Spleen (tissue), 11 donors: ENCODE measurements around the gene NPBWR2. TPM values are rescaled to one million over a fixed set of nuclear protein-coding genes. Genes with fewer than 3 reads are reported as not detected.
"Not testable (repeated sequence)": the region's sequence is repeated elsewhere in the genome, so short reads cannot be mapped to it uniquely, and the experiment has no call there.

ENCODE experiments used
- DNase-seq: peaks from one replicate; pipeline ENCODE4 v3.0.0-alpha.2; 2020
- H3K27ac ChIP-seq, 8 donors: fragments of 200-600 bp; sonication (generic) in 7 of 8; 1 replicate in 4 of 8; 2 replicates in 4 of 8; pipeline versions ENCODE4 v1.5.0 to v1.8.0; 2016 to 2021; ENCODE audit warnings: inconsistent platforms in 4 of 8, mild to moderate bottlenecking in 4 of 8, moderate library complexity in 1 of 8
- H3K27me3 ChIP-seq, 7 donors: fragments of 200-600 bp; sonication (generic) in 6 of 7; replicated peaks in 1 of 7; 1 replicate in 4 of 7; 2 replicates in 3 of 7; pipeline versions ENCODE4 v1.5.0 to v1.8.0; 2016 to 2021; ENCODE audit warnings: inconsistent platforms in 3 of 7, mild to moderate bottlenecking in 1 of 7
- H3K36me3 ChIP-seq, 6 donors: fragments of 200-600 bp; sonication (generic) in 5 of 6; 1 replicate in 4 of 6; 2 replicates in 2 of 6; pipeline versions ENCODE4 v1.5.0 to v1.8.0; 2016 to 2021; ENCODE audit warnings: inconsistent platforms in 2 of 6
- H3K4me1 ChIP-seq, 6 donors: fragments of 200-600 bp; sonication (generic) in 5 of 6; 1 replicate in 3 of 6; 2 replicates in 3 of 6; pipeline versions ENCODE4 v1.5.0 to v1.8.0; 2016 to 2021; ENCODE audit warnings: inconsistent platforms in 3 of 6
- H3K4me3 ChIP-seq, 8 donors: fragments of 200-600 bp; sonication (generic) in 7 of 8; 1 replicate in 4 of 8; 2 replicates in 4 of 8; pipeline versions ENCODE4 v1.5.0 to v1.8.0; 2016 to 2021; ENCODE audit warnings: inconsistent platforms in 4 of 8, mild to moderate bottlenecking in 4 of 8, moderate library complexity in 2 of 8
- H3K9me3 ChIP-seq, 8 donors: fragments of 200-600 bp; sonication (generic) in 7 of 8; 1 replicate in 4 of 8; 2 replicates in 4 of 8; pipeline versions ENCODE4 v1.5.0 to v1.8.0; 2016 to 2021; ENCODE audit warnings: inconsistent platforms in 4 of 8
- POLR2A ChIP-seq, 3 donors: fragments of 450-650 bp; IDR thresholded peaks; one replicate each; pipeline ENCODE4 v1.5.1; 2017; ENCODE audit warnings: antibody characterized with exemption in 3 of 3, mild to moderate bottlenecking in 1 of 3
- POLR2AphosphoS5 ChIP-seq, 3 donors: sonication (generic); formaldehyde crosslinking; IDR thresholded peaks; one replicate each; pipeline ENCODE4 v1.5.1; 2017; ENCODE audit warnings: antibody characterized with exemption in 3 of 3
- WGBS, 5 donors: extraction: QIAGEN DNeasy Blood & Tissue Kit in 3 of 5; methylation state at CpG; one replicate each; pipeline versions ENCODE4 v1.1.5 to v1.1.7; 2013 to 2018; 5-methylcytosine and 5-hydroxymethylcytosine counted together
- intact Hi-C: fragments of 100-400 bp; cut with DNase I; formaldehyde crosslinking; loops from one replicate; pipeline ENCODE4 v1.15.0; 2023; ENCODE audit warnings: low total_unique reads
- polyA plus RNA-seq, 3 donors: library from polyadenylated mRNA; stranded (reverse); fragments of 200-250 nt; gene quantifications; one replicate each; pipeline ENCODE4 v1.2.1, GENCODE V29; 2013
- total RNA-seq, 7 donors: library from RNA; depleted of rRNA in 3 of 7; stranded (reverse); fragments of >200 nt in 3 of 7; fragmentation: NEBNext Ultra II Directional in 4 of 7; extraction: Animal tissue kit (Norgen Biotek cat#: 25700) in 4 of 7; gene quantifications; one replicate each; pipeline versions ENCODE4 v1.1.0 to v1.2.1, GENCODE V29; 2016 to 2021
- TF ChIP-seq, protein P1 (sequence below), 11 experiments: fragments of 200-600 bp in 7 of 11; fragments of 450-650 bp in 4 of 11; sonication (generic) in 4 of 11; IDR thresholded peaks in 8 of 11; conservative IDR thresholded peaks in 3 of 11; 1 replicate in 7 of 11; 2 replicates in 4 of 11; pipeline versions ENCODE4 v1.4.0 to v1.8.0; 2016 to 2021; ENCODE audit warnings: antibody characterized with exemption in 11 of 11, inconsistent platforms in 4 of 11, mild to moderate bottlenecking in 1 of 11
- donor health status: healthy with polysubstance abuse.
- donor health status: DM: no; HTN: no; CAD: no; lungs with moderate emphysema.
- donor health status: DM: no; HTN: no; CAD: no.
- donor health status: Bipolar disorder and iron deficiency.
- donor health status: healthy.
- donor health status: DM: no; HTN: no; CAD: no.
- donor health status: DM: yes; HTN: yes; CAD: no.

NPBWR2 gene
- total and polyA plus RNA-seq, 10 donors, result 0.26 TPM; not detected in 9

DNA sequence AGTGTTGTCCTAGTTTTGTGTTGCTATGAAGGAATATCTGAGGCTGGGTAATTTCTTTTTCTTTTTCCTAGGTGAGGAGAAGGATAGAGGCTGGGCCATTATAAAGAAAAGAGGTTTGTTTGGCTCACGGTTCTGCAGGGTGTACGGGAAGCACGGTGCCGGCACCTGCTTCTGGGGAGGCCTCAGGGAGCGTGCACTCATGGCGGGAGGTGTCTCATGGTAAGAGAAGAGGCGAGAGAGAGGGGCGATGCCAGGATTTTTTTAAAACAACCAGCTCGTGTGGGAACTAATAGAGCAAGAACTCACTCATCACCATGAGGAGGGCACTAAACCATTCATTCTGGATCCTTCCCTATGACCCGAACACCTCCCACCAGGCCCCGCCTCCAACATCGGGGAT is 14.2 kb upstream of the NPBWR2 start:
- intact Hi-C loops, result loop anchor here (5.0 kb wide), 1 partner anchor 39 kb away; the partner anchor contains the start of genes LKAAEAR1 and OPRL1
- DNase-seq, result peak; percentile 15
- no peak for TF ChIP-seq POLR2A (IDR thresholded peaks at IDR 0.05)
- no peak for TF ChIP-seq POLR2AphosphoS5 (IDR thresholded peaks at IDR 0.05)
- TF ChIP-seq, protein P1, sequence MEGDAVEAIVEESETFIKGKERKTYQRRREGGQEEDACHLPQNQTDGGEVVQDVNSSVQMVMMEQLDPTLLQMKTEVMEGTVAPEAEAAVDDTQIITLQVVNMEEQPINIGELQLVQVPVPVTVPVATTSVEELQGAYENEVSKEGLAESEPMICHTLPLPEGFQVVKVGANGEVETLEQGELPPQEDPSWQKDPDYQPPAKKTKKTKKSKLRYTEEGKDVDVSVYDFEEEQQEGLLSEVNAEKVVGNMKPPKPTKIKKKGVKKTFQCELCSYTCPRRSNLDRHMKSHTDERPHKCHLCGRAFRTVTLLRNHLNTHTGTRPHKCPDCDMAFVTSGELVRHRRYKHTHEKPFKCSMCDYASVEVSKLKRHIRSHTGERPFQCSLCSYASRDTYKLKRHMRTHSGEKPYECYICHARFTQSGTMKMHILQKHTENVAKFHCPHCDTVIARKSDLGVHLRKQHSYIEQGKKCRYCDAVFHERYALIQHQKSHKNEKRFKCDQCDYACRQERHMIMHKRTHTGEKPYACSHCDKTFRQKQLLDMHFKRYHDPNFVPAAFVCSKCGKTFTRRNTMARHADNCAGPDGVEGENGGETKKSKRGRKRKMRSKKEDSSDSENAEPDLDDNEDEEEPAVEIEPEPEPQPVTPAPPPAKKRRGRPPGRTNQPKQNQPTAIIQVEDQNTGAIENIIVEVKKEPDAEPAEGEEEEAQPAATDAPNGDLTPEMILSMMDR (IDR thresholded peaks at IDR 0.05 in 8 of 11, conservative IDR thresholded peaks at IDR 0.05 in 3 of 11), result no peak
- H3K27me3 ChIP-seq, result peaks cover 0 to 26% (median 6%) of the 10 kb centered on the region in 7 donors
- H3K36me3 ChIP-seq, result no peaks in the 10 kb centered on the region
- H3K27ac ChIP-seq, result no peak overlapping the region
- H3K4me1 ChIP-seq, result peaks cover 0 to 15% (median 11%) of the 10 kb centered on the region in 6 donors
- whole genome bisulfite sequencing, 5 donors, result 83 to 95% (median 87%) methylated on average over 12 of the region's 12 CpGs
- no peaks in the 10 kb centered on the region for H3K9me3 ChIP-seq
- H3K4me3 ChIP-seq, result no peak overlapping the region

DNA sequence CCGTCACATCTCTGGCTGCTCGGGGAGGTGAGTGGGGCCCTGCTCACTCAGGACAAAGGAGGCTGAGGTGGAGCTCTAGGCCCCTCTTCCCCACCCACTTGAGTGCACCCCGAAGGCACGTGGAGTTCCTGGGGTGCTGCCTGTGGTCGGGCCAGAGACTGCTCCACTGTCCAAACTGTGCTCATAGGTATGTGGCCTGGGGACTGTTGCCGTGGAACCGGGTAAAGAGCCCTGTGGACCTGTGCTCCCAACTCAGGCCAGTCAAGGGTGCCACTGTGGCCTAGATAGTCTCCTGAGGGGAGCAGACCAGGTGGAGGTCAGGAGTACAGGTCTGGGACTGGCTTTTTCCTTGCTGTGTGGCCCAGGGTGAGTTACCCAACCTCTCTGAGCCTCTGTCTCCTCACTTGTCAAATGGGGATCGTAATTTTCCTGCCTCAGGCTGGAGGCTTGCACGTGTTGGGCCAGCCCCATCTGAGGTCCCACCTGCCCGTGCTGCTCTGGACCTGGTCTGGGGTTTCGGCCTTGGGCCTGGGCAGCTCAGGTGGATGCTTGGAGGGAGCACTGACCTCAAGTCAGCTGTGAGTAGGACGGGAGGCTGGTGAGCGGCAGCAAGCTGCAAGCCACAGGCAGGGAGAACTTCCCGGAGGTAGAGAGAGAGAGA is 12.4 kb upstream of the NPBWR2 start:
- Histone ChIP-seq H3K4me3 (peak overlapping the region in 2 of 8 donors; percentile 17 to 58), H3K9me3 (no peaks in the 10 kb centered on the region), H3K27ac (peak overlapping the region in 2 of 8 donors; percentile 40 to 55), H3K4me1 (peaks cover 0 to 15% (median 11%) of the 10 kb centered on the region in 6 donors), H3K27me3 (peaks cover 0 to 23% (median 6%) of the 10 kb centered on the region in 7 donors), H3K36me3 (no peaks in the 10 kb centered on the region)
- intact Hi-C loops, result loop anchor here (5.0 kb wide), 1 partner anchor 38 kb away; the partner anchor contains the start of genes LKAAEAR1 and OPRL1
- WGBS, 5 donors, result 44 to 68% (median 60%) methylated on average over 9 to 14 of the region's 14 CpGs
- DNase-seq, result peak; percentile 77
- TF ChIP-seq, protein P1 (IDR thresholded peaks at IDR 0.05 in 8 of 11, conservative IDR thresholded peaks at IDR 0.05 in 3 of 11), result no peak
- TF ChIP-seq POLR2A (IDR thresholded peaks at IDR 0.05) (no peak), POLR2AphosphoS5 (IDR thresholded peaks at IDR 0.05) (no peak)

DNA sequence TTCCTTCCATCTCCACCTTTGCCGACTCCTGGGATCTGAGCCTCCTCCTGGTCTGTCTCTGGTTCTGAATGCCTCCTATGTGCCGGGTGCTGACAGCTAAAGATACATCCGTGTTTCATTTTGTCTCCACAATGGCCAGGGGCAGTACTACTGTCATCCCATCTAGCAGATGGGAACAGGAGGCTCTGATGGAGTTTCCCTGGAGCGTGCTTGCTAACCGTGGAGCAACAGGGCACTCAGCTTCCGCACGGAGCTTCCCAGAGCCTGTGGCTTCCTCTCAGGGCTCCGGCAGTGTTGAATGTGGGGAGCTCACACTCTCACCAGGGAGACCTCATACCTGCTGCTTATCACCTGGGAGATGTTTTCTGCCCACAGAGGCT is 11.9 kb upstream of the NPBWR2 start:
- H3K9me3 ChIP-seq, result no peaks in the 10 kb centered on the region
- intact Hi-C loops, result no loop called here

GRCh38 chr20:64117432-64117777 is 10.0 kb upstream of the NPBWR2 start:
- H3K4me3 ChIP-seq, H3K27ac ChIP-seq, intact Hi-C loops, H3K36me3 ChIP-seq, H3K9me3 ChIP-seq, DNase-seq: not testable (repeated sequence)
- Histone ChIP-seq H3K4me1 (peaks cover 0 to 15% (median 11%) of the 10 kb centered on the region in 6 donors), H3K27me3 (peaks cover 0 to 16% (median 6%) of the 10 kb centered on the region in 7 donors)
- WGBS, 5 donors, result 56 to 96% (median 85%) methylated on average over 2 to 6 of the region's 6 CpGs

More for the DNA sequence above, 11.9 kb upstream of the NPBWR2 start:
- Histone ChIP-seq H3K4me3 (no peak overlapping the region), H3K27me3 (peaks cover 0 to 18% (median 6%) of the 10 kb centered on the region in 7 donors), H3K36me3 (no peaks in the 10 kb centered on the region), H3K27ac (no peak overlapping the region), H3K4me1 (peaks cover 0 to 15% (median 11%) of the 10 kb centered on the region in 6 donors)
- DNase-seq, result no peak
- TF ChIP-seq POLR2A (IDR thresholded peaks at IDR 0.05) (no peak), POLR2AphosphoS5 (IDR thresholded peaks at IDR 0.05) (no peak)
- WGBS, 5 donors, result 84 to 94% (median 88%) methylated on average over 7 to 8 of the region's 8 CpGs
